GM12878 (cell line): ENCODE data around the gene NRAS. TPM values are rescaled to one million over a fixed set of nuclear protein-coding genes. Genes with fewer than 3 reads are reported as not detected.

Experiments
- GATAD2B ChIP-seq: fragments of 450-650 bp; conservative IDR thresholded peaks from 2 replicates; pipeline ENCODE4 v1.6.1; 2017; ENCODE audit warnings: low read depth, mild to moderate bottlenecking, moderate library complexity
- IKZF1 ChIP-seq: fragments of 450-650 bp; conservative IDR thresholded peaks from 2 replicates; pipeline ENCODE4 v1.6.1; 2017; ENCODE audit warnings: antibody characterized with exemption, mild to moderate bottlenecking
- JUND ChIP-seq: IDR thresholded peaks from 2 replicates; pipeline ENCODE4 v1.6.1; 2012; ENCODE audit warnings: low read depth, mild to moderate bottlenecking, low read length, improper control_type of control experiment, moderate library complexity
- MTA3 ChIP-seq: IDR thresholded peaks from 2 replicates; pipeline ENCODE4 v1.6.1; 2012; ENCODE audit warnings: low read length, inconsistent platforms, borderline replicate concordance
- NBN ChIP-seq: fragments of 450-650 bp; IDR thresholded peaks from 2 replicates; pipeline ENCODE4 v1.6.1; 2016
- NFYA ChIP-seq: IDR thresholded peaks from 2 replicates; pipeline ENCODE4 v1.6.1; 2011; ENCODE audit warnings: low read depth, mild to moderate bottlenecking, low read length, improper control_type of control experiment, borderline replicate concordance
- PAX8 ChIP-seq: fragments of 450-650 bp; IDR thresholded peaks from 2 replicates; pipeline ENCODE4 v1.6.1; 2017; ENCODE audit warnings: mild to moderate bottlenecking, moderate library complexity
- POLR2AphosphoS5 ChIP-seq: IDR thresholded peaks from 2 replicates; pipeline ENCODE4 v1.6.1; 2011; ENCODE audit warnings: mild to moderate bottlenecking, low read length, inconsistent platforms
- RAD21 ChIP-seq: IDR thresholded peaks from 2 replicates; pipeline ENCODE4 v1.6.1; 2011; ENCODE audit warnings: mild to moderate bottlenecking, low read depth, low read length, moderate library complexity; ENCODE audit not compliant: insufficient read depth
- RCOR1 ChIP-seq: conservative IDR thresholded peaks from 2 replicates; pipeline ENCODE4 v1.6.1; 2012; ENCODE audit warnings: low read depth, low read length, improper control_type of control experiment
- STAT3 ChIP-seq: IDR thresholded peaks from 2 replicates; pipeline ENCODE4 v1.6.1; 2011; ENCODE audit warnings: low read depth, low read length, improper control_type of control experiment
- TAF1 ChIP-seq: IDR thresholded peaks from 2 replicates; pipeline ENCODE4 v1.6.1; 2011; ENCODE audit warnings: mild to moderate bottlenecking, low read depth, low read length, borderline replicate concordance
- TCF3 ChIP-seq: IDR thresholded peaks from 2 replicates; pipeline ENCODE4 v1.6.1; 2012; ENCODE audit warnings: low read depth, mild to moderate bottlenecking, low read length, borderline replicate concordance; ENCODE audit not compliant: insufficient read depth
- ZNF384 ChIP-seq: IDR thresholded peaks from 2 replicates; pipeline ENCODE4 v1.6.1; 2012; ENCODE audit warnings: low read depth, mild to moderate bottlenecking, low read length, improper control_type of control experiment, borderline replicate concordance
- polyA plus RNA-seq, 11 experiments: library from polyadenylated mRNA; depleted of rRNA in 4 of 11; unstranded in 6 of 11; stranded (reverse) in 5 of 11; fragments of >200 nt; fragmentation: Nextera tagmentation in 4 of 11; fragmentation: Illumina TruSeq in 1 of 11; extraction: Ambion mirVana in 4 of 11; extraction: Trizol in 1 of 11; gene quantifications; 1 replicate in 1 of 11; 2 replicates in 10 of 11; pipeline versions ENCODE4 v1.2.1 to v1.2.3, GENCODE V29; 2011 to 2016; ENCODE audit warnings: inconsistent platforms in 2 of 11, missing spikeins in 2 of 11, low read depth in 1 of 11
- total RNA-seq, 4 experiments: library from RNA; depleted of rRNA in 3 of 4; stranded (reverse); fragments of >200 nt in 3 of 4; fragmentation: Illumina TruSeq in 1 of 4; extraction: Trizol in 1 of 4; gene quantifications; 2 replicates each; pipeline versions ENCODE4 v1.2.1 to v1.2.3, GENCODE V29; 2013 to 2021
- TF ChIP-seq, protein P1 (sequence below): fragments of 450-650 bp; IDR thresholded peaks from 2 replicates; pipeline ENCODE4 v1.6.1; 2017; ENCODE audit warnings: mild to moderate bottlenecking, moderate library complexity
- TF ChIP-seq, protein P2 (sequence below): fragments of 450-650 bp; IDR thresholded peaks from 2 replicates; pipeline ENCODE4 v1.6.1; 2014; ENCODE audit warnings: mild to moderate bottlenecking
- TF ChIP-seq, protein P3 (sequence below): fragments of 450-650 bp; IDR thresholded peaks from 2 replicates; pipeline ENCODE4 v1.6.1; 2017; ENCODE audit warnings: low read depth, mild to moderate bottlenecking, moderate library complexity
- TF ChIP-seq, protein P4 (sequence below): fragments of 450-650 bp; IDR thresholded peaks from 2 replicates; pipeline ENCODE4 v1.6.1; 2018; ENCODE audit warnings: borderline replicate concordance, mild to moderate bottlenecking; ENCODE audit not compliant: partially characterized antibody
- TF ChIP-seq, protein P5 (sequence below): IDR thresholded peaks from 2 replicates; pipeline ENCODE4 v1.6.1; 2012; ENCODE audit warnings: low read depth, low read length, improper control_type of control experiment

Gene NRAS
- total and polyA plus RNA-seq, 10 of the 15 experiments (the other 5 are each of a cell fraction or from before 2014, with no cell fraction given) = 31.7 to 73.2 (median 66.2) TPM

DNA sequence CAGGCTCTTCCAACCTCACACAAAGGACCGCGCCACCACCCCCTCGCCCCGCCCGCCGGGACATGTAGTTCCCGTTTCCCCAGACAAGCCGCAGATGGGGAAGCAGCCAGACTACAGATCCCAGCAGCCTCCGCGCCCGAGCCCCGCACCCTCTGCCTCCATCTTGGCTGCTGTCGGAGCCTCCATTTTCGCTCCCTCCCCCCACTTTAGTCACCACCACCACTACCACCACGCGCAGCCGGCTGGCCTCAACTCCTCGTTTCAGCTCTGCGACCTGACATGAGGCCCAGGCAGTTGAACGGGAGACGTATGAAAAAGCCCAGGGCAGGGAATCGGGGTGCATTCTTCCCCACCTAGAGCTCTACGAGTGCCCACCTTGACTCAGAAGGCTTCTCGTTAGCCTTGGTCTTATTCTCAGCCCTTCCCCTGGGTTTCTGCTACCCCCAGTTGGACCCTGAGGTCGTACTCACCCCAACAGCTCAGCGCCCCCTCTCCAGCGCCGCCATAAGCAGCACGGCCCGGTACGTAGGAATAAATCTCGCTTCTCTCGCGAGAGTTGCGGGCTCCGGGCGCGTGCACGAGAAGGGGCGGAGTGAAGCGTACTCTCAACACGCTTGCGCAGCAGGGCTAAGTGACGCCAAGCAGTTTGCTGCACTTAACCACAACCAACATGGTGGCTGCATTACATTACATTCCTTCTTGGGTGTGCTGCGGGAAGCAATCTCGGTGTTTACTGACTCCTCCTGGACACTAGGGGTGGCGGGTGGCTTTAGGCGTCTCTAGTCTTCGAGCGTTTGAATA lies 41.1 kb upstream of the NRAS start, which contains the start of gene CSDE1 (continued):
- TF ChIP-seq ZNF384 = no peak
- peak; percentile 99 for TF ChIP-seq POLR2AphosphoS5
- no peak; the same call in 1 of the 2 replicates for TF ChIP-seq MTA3
- TF ChIP-seq, protein P1, sequence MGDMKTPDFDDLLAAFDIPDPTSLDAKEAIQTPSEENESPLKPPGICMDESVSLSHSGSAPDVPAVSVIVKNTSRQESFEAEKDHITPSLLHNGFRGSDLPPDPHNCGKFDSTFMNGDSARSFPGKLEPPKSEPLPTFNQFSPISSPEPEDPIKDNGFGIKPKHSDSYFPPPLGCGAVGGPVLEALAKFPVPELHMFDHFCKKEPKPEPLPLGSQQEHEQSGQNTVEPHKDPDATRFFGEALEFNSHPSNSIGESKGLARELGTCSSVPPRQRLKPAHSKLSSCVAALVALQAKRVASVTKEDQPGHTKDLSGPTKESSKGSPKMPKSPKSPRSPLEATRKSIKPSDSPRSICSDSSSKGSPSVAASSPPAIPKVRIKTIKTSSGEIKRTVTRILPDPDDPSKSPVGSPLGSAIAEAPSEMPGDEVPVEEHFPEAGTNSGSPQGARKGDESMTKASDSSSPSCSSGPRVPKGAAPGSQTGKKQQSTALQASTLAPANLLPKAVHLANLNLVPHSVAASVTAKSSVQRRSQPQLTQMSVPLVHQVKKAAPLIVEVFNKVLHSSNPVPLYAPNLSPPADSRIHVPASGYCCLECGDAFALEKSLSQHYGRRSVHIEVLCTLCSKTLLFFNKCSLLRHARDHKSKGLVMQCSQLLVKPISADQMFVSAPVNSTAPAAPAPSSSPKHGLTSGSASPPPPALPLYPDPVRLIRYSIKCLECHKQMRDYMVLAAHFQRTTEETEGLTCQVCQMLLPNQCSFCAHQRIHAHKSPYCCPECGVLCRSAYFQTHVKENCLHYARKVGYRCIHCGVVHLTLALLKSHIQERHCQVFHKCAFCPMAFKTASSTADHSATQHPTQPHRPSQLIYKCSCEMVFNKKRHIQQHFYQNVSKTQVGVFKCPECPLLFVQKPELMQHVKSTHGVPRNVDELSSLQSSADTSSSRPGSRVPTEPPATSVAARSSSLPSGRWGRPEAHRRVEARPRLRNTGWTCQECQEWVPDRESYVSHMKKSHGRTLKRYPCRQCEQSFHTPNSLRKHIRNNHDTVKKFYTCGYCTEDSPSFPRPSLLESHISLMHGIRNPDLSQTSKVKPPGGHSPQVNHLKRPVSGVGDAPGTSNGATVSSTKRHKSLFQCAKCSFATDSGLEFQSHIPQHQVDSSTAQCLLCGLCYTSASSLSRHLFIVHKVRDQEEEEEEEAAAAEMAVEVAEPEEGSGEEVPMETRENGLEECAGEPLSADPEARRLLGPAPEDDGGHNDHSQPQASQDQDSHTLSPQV = no peak
- peak; percentile 42 for TF ChIP-seq RAD21
- TF ChIP-seq, protein P2, sequence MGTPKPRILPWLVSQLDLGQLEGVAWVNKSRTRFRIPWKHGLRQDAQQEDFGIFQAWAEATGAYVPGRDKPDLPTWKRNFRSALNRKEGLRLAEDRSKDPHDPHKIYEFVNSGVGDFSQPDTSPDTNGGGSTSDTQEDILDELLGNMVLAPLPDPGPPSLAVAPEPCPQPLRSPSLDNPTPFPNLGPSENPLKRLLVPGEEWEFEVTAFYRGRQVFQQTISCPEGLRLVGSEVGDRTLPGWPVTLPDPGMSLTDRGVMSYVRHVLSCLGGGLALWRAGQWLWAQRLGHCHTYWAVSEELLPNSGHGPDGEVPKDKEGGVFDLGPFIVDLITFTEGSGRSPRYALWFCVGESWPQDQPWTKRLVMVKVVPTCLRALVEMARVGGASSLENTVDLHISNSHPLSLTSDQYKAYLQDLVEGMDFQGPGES = no peak
- TF ChIP-seq NBN = peak; percentile 97
- TF ChIP-seq, protein P3, sequence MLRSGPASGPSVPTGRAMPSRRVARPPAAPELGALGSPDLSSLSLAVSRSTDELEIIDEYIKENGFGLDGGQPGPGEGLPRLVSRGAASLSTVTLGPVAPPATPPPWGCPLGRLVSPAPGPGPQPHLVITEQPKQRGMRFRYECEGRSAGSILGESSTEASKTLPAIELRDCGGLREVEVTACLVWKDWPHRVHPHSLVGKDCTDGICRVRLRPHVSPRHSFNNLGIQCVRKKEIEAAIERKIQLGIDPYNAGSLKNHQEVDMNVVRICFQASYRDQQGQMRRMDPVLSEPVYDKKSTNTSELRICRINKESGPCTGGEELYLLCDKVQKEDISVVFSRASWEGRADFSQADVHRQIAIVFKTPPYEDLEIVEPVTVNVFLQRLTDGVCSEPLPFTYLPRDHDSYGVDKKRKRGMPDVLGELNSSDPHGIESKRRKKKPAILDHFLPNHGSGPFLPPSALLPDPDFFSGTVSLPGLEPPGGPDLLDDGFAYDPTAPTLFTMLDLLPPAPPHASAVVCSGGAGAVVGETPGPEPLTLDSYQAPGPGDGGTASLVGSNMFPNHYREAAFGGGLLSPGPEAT = peak; percentile 91
- TF ChIP-seq TAF1 = peak; percentile 98
- peak; percentile 27; the same call in 1 of the 2 replicates for TF ChIP-seq PAX8
- TF ChIP-seq NFYA = no peak
- TF ChIP-seq RCOR1 = 0 out of 2 replicates have a peak, but pooled peaks have one; percentile 83
- peak; percentile 87 for TF ChIP-seq IKZF1
- 0 out of 2 replicates have a peak, but pooled peaks have one; percentile 1 for TF ChIP-seq TCF3
- TF ChIP-seq, protein P4, sequence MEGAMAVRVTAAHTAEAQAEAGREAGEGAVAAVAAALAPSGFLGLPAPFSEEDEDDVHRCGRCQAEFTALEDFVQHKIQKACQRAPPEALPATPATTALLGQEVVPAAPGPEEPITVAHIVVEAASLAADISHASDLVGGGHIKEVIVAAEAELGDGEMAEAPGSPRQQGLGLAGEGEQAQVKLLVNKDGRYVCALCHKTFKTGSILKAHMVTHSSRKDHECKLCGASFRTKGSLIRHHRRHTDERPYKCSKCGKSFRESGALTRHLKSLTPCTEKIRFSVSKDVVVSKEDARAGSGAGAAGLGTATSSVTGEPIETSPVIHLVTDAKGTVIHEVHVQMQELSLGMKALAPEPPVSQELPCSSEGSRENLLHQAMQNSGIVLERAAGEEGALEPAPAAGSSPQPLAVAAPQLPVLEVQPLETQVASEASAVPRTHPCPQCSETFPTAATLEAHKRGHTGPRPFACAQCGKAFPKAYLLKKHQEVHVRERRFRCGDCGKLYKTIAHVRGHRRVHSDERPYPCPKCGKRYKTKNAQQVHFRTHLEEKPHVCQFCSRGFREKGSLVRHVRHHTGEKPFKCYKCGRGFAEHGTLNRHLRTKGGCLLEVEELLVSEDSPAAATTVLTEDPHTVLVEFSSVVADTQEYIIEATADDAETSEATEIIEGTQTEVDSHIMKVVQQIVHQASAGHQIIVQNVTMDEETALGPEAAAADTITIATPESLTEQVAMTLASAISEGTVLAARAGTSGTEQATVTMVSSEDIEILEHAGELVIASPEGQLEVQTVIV = no peak
- TF ChIP-seq JUND = 0 out of 2 replicates have a peak, but pooled peaks have one; percentile 12
- TF ChIP-seq GATAD2B = peak; percentile 69
- TF ChIP-seq STAT3 = no peak
- TF ChIP-seq, protein P5, sequence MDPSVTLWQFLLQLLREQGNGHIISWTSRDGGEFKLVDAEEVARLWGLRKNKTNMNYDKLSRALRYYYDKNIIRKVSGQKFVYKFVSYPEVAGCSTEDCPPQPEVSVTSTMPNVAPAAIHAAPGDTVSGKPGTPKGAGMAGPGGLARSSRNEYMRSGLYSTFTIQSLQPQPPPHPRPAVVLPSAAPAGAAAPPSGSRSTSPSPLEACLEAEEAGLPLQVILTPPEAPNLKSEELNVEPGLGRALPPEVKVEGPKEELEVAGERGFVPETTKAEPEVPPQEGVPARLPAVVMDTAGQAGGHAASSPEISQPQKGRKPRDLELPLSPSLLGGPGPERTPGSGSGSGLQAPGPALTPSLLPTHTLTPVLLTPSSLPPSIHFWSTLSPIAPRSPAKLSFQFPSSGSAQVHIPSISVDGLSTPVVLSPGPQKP = no peak; the same call in 1 of the 2 replicates
